Left ventricle myocardium inferior (tissue), 1 donor: ENCODE measurements around the gene PLEKHM1. TPM values are rescaled to one million over a fixed set of nuclear protein-coding genes. Genes with fewer than 3 reads are reported as not detected.

Source experiments
- DNase-seq: peaks from one replicate; pipeline ENCODE4 v3.0.0-alpha.2; 2020
- H3K27ac ChIP-seq: fragments of 200-600 bp; replicated peaks from 2 replicates; pipeline ENCODE4 v1.8.0; 2021
- H3K27me3 ChIP-seq: fragments of 200-600 bp; 2 replicates; pipeline ENCODE4 v1.8.0; 2021; ENCODE audit warnings: low read depth
- H3K36me3 ChIP-seq: fragments of 200-600 bp; 2 replicates; pipeline ENCODE4 v1.8.0; 2021
- H3K4me1 ChIP-seq: fragments of 200-600 bp; 2 replicates; pipeline ENCODE4 v1.8.0; 2021
- H3K4me3 ChIP-seq: fragments of 200-600 bp; 2 replicates; pipeline ENCODE4 v1.8.0; 2021; ENCODE audit warnings: mild to moderate bottlenecking, moderate library complexity
- H3K9me3 ChIP-seq: fragments of 200-600 bp; replicated peaks from 2 replicates; pipeline ENCODE4 v1.8.0; 2021
- intact Hi-C: fragments of 100-400 bp; cut with micrococcal nuclease; formaldehyde crosslinking; loops from one replicate; pipeline ENCODE4 v1.11.0; 2022
- total RNA-seq: library from RNA; stranded (reverse); fragmentation: NEBNext Ultra II Directional; extraction: Animal tissue kit (Norgen Biotek cat#: 25700); gene quantifications from one replicate; pipeline ENCODE4 v1.2.1, GENCODE V29; 2021
- TF ChIP-seq, protein P1 (sequence below): fragments of 200-600 bp; IDR thresholded peaks from 2 replicates; pipeline ENCODE4 v1.8.0; 2021; ENCODE audit warnings: antibody characterized with exemption, mild to moderate bottlenecking, borderline replicate concordance
- donor health status: DM: no; HTN: yes; CAD: no; lungs with severe emphysema.

The PLEKHM1 gene
- total RNA-seq, 1 donor from 2014 or later: 27.3 TPM

DNA sequence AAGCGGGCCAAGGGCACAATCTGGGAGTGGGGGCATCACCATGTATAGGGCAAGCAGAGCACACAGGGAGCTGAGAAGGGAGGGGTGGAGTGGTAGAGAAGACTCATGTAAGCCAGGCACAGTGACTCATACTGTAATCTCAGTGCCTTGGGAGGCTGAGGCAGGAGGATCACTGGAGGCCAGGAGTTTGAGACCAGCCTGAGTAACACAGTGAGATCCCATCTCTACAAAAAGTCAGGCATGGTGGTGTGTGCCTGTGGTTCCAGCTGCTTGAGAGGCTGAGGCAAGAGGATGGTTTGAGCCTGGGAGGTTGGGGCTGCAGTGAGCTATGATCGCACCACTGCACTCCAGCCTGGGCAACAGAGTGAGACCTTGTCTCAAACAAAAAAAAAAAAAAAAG, 98.6 kb downstream of the PLEKHM1 start:
- intact Hi-C loops: loop anchor here (10.0 kb wide), 1 partner anchor 443 kb away; no protein-coding TSS in a partner anchor
- no peak overlapping the region for H3K27ac ChIP-seq
- H3K27me3 ChIP-seq: peaks cover 7% of the 10 kb centered on the region
- no peak for DNase-seq
- TF ChIP-seq, protein P1, sequence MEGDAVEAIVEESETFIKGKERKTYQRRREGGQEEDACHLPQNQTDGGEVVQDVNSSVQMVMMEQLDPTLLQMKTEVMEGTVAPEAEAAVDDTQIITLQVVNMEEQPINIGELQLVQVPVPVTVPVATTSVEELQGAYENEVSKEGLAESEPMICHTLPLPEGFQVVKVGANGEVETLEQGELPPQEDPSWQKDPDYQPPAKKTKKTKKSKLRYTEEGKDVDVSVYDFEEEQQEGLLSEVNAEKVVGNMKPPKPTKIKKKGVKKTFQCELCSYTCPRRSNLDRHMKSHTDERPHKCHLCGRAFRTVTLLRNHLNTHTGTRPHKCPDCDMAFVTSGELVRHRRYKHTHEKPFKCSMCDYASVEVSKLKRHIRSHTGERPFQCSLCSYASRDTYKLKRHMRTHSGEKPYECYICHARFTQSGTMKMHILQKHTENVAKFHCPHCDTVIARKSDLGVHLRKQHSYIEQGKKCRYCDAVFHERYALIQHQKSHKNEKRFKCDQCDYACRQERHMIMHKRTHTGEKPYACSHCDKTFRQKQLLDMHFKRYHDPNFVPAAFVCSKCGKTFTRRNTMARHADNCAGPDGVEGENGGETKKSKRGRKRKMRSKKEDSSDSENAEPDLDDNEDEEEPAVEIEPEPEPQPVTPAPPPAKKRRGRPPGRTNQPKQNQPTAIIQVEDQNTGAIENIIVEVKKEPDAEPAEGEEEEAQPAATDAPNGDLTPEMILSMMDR: no peak
- peaks cover 24% of the 10 kb centered on the region for H3K36me3 ChIP-seq
- peaks cover 10% of the 10 kb centered on the region for H3K4me1 ChIP-seq
- no peak overlapping the region for H3K4me3 ChIP-seq
- H3K9me3 ChIP-seq: no peaks in the 10 kb centered on the region

DNA sequence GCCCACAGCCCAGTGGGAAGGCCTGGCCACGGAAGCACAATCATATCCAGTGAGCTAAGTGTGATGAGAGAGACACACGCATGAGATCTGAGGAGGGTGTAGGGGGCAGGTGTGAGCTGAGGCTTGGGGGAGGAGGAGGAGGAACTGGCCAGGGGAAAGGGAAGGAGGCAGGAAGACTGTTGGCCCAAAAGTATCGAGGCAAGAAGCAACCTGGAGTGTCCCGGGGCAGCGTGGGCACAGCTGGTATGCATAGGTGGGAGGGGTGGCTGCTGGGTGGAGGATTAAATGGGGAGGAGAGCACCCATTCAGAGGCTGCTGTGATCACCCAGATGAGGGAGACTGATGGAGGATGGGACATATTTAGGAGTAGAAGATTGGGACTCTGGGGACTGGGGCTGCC, 99.2 kb downstream of the PLEKHM1 start:
- H3K27ac ChIP-seq: no peak overlapping the region
- peaks cover 16% of the 10 kb centered on the region for H3K4me1 ChIP-seq
- peaks cover 18% of the 10 kb centered on the region for H3K36me3 ChIP-seq
- DNase-seq: no peak
- TF ChIP-seq, protein P1: no peak
- H3K4me3 ChIP-seq: no peak overlapping the region
- peaks cover 7% of the 10 kb centered on the region for H3K27me3 ChIP-seq
- intact Hi-C loops: loop anchor here (10.0 kb wide), 1 partner anchor 444 kb away; no protein-coding TSS in a partner anchor
- no peaks in the 10 kb centered on the region for H3K9me3 ChIP-seq

DNA sequence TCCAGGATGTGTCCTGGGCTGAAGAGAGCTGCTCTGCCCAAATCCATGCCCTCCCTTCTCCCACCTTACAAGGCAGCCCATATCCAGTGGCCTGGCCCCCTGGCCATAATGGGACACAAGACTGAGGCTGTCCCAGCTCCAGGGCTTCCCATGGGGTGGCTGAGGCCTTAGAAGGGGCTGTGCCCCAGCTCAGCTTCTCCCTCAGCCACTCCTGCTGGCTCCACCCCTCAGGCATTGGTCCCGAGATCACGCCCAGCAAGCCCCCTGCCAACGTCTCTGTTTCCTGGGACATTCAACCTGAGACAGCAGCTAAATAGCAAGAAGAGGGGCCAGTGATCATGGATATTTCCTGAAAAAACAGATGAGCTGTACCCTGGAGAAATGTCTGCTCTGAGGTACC, 101.2 kb downstream of the PLEKHM1 start:
- Histone ChIP-seq H3K9me3 (no peaks in the 10 kb centered on the region), H3K36me3 (peaks cover 6% of the 10 kb centered on the region), H3K4me1 (peaks cover 26% of the 10 kb centered on the region), H3K27ac (no peak overlapping the region), H3K27me3 (peaks cover 7% of the 10 kb centered on the region), H3K4me3 (no peak overlapping the region)
- DNase-seq: no peak
- TF ChIP-seq, protein P1: no peak
- intact Hi-C loops: loop anchor here (5.0 kb wide), 1 partner anchor 172 kb away; no protein-coding TSS in a partner anchor

DNA sequence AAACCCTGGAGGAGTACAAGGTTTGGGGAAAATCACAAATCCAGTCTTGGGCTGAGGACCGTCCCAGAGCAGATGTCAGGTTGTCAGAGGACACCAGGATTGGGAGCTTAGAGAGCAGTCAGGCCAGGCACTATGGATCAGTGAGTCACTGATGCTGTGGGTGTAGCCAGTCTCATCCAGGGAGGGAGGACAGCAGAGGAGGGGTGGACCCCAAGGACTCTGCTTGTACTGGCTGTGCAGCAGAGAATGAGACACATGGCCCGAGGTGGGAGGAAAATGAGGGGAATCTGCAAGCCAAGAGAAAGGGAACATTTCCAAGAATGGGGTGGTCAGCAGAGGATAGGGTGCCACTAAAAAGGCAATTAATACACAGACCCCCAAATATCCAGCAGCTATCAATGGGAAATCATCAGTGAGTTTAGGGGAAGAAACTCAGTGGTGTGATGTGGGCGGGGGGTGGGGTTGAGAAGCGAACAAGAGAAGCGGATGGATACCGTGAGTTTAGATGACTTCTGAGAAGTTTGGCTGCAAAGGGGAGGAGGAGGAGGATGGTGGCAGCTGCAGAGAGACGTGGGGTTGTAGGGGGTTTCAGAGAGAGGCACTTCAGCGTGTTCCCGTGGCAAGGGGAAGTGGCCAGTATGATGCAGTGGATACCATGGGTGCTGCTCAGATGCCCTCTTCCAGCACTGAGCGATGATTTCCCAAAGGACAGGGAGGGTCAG, 101.8 kb downstream of the PLEKHM1 start:
- intact Hi-C loops: loop anchor here (5.0 kb wide), 1 partner anchor 171 kb away; no protein-coding TSS in a partner anchor
- H3K4me3 ChIP-seq: no peak overlapping the region
- TF ChIP-seq, protein P1: no peak
- H3K27me3 ChIP-seq: peaks cover 7% of the 10 kb centered on the region
- no peak overlapping the region for H3K27ac ChIP-seq
- DNase-seq: no peak
- no peaks in the 10 kb centered on the region for H3K9me3 ChIP-seq
- H3K4me1 ChIP-seq: peaks cover 31% of the 10 kb centered on the region
- H3K36me3 ChIP-seq: peaks cover under 1% of the 10 kb centered on the region

DNA sequence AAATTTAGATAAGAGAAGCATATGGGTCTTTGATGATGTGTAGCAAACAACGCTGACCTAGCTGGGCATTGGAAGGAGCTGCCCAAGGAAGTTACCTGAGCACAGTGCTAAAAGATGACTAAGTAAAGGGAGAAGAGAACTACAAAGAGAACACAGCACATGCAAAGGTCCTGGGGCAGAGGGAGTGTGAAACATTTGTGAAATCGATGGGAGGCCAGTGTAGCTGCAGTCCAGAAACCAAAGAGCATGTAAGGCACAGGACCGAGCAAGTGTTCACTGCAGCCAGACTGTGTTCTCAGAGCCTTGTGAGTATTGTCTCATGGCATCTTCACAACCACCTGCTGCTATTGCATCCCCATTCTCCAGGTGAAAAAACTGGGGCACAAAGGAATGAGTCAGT, 102.8 kb downstream of the PLEKHM1 start:
- H3K27ac ChIP-seq: no peak overlapping the region
- no peaks in the 10 kb centered on the region for H3K9me3 ChIP-seq
- H3K36me3 ChIP-seq: no peaks in the 10 kb centered on the region
- H3K4me3 ChIP-seq: no peak overlapping the region
- DNase-seq: no peak
- peaks cover 31% of the 10 kb centered on the region for H3K4me1 ChIP-seq
- TF ChIP-seq, protein P1: no peak
- peaks cover 7% of the 10 kb centered on the region for H3K27me3 ChIP-seq
- intact Hi-C loops: loop anchor here (5.0 kb wide), 1 partner anchor 170 kb away; no protein-coding TSS in a partner anchor
